NCI-H128 (cell line): ENCODE results near the gene HOXA6.

Source experiments
- DNase-seq: peaks from one replicate; lab custom pipeline; 2025; ENCODE audit not compliant: unreplicated experiment; lab: John Stamatoyannopoulos, UW

Gene HOXA6

DNA sequence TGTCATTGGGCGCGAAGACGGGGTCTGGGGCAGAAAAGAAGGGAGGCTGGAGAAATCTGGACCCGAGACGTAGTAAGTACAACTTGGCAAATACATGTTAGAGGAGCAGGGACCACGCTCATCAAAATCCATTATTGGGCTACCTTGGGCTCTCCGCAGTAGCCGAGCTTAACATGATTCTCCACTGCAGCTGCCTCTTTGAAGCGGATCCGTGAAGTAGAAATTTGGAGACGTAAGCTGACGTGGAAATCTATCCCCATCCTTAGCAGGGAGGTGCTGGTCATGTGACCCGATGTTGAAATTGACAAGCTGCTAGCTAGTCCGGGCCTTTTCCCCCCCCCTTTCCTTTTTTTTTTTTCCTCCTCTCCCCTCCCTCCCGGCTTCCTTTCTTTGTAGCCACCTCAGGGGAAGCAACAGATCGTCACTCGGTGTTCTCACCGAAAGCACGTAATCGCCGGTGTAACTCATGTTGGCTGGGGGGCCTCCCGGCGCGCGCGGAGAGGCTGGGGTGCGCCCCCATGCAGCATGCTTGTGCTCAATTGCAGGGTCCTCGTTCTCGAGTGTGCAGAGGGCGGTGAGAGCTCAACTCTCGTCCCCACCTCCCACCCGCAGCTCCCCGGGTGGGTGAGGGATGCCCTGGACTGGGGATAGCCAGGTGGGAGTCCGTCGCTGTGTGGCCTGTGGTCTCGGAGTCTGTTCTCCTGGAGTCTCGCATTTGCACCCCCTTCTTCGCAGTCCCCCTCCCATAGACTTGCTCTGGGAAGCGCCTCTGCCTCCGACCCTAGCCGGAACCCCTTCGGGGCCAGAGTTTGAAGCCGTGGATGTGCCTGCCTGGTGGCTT lies 37.7 kb upstream of the HOXA6 start, which contains the start of gene HOXA11:
HOXA11 (minus strand) TSS at position 220 of the 841 bp plus-strand sequence; CDS start at position 132, 88 bp downstream.
- no peak for DNase-seq

DNA sequence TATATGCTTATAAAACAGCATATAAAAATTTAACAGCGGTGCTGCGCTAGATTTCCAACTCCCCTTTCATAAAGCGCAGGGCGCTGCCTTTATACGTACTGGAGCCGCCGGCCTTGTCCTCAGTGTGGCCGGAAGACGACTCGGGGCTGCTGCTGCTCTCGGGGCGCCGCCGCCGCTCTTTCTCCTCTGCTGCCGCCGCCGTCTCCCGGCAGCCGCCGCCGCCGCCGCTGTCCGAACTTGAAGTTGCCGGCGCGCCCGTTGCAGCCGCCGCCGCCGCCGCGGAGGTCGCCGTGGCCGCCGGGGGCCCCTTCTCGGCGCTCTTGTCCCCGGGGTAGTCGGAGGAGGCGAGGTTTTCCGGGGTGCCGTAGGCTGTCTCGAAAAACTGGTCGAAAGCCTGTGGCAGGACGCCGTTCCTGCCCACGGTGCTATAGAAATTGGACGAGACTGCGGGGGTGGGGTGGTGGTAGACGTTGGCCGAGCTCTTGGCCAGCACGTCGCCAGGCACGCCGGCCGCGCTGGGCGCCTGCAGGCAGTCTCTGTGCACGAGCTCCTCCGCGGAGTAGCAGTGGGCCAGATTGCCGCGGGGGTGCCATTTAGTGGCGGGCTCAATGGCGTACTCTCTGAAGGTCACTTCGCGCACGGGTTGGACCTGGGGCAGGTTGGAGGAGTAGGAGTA lies 36.9 kb upstream of the HOXA6 start:
- DNase-seq = no peak

DNA sequence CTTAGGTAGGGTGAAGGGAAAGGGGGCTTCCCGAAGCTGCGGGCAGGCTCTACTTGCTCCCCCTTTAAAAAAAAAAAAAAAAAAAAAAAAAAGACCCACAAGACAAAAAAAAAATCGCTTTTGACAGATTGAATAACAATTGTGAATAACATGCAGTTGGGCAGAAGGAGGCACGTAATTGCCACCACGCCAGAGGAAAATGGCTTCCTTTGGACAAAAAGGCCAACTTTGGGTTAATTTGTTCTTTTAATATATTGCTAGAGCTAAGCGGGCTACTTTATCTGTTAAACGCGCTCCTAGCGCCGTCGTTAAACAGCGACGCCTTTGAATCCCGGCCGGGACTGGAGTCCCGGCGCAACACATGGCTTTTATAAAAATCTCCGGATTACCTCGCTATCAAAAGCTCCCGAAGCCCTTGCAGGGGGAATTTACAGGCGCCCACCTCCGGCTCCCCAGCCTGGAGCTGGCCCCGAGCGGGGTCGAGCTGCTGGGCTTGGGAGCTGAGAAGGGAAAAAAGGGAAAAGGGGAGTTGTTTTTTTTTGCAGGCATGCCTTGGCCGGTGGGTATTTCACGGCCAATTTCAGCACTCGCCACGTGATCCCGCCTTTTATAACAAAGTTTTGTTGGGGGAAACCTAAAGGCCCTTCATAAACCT lies 36.2 kb upstream of the HOXA6 start:
- no peak for DNase-seq

DNA sequence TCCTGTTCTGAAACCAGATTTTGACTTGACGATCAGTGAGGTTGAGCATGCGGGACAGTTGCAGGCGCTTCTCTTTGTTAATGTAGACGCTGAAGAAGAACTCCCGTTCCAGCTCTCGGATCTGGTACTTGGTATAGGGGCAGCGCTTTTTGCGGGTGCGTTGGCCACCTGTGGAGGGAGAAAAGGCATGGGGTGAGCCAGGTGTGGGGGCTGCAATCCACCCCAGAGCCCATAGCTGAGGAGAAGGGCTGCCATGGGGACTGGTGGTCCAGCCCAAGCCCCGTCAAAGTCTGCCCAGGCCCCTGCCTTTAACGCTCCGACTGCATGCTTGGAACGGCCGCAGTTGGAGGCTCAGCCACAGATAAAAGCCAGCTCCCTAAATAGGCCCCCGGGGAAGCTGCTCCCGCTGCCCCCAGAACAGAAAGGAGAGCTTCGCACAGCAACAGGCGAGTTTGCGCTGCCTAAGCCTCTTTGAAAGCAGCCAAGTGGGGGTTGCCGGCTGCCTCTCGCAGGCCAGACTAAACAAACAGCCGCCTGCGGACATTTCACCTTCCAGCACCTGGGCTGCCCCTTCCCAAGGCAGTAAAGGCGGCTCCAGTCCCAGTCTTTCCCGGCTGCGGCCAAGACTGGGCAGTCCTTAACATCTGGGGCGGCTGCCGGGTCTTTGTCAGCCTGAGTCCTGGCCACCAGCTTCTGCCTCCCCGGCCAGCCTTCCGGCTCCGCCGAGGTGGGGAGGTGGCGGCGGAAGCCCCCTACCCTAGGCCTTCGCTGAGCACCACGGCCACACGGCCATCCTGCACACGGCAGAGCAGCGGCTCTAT lies 35.5 kb upstream of the HOXA6 start:
- peak; percentile 36 for DNase-seq

DNA sequence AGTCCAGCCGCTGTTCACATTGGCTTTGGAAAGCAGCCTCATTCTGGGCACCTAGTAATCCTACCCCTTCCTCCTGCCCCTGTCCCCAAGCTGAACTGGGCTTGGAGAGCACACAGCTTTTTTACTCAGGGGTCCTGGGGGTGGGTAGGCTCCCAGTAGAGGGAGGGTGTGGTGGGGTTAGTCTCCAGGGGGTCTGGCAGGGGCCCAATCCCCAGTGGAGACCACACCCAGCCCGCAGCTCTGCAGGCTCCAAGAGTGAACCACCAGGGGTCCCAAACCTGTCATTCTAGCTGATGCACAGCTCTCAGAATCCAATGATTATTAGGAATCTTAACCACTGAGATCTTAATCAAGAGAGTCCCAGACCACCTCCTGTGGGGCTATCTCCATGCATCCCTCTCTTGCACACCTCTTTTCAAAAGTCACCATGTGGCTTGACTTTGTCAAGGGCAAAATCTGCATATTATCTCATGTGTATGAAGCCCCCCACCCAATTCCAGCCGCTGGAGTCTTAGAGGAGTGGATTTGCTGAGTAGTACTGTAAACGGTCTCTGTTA lies 34.8 kb upstream of the HOXA6 start:
- no peak for DNase-seq

DNA sequence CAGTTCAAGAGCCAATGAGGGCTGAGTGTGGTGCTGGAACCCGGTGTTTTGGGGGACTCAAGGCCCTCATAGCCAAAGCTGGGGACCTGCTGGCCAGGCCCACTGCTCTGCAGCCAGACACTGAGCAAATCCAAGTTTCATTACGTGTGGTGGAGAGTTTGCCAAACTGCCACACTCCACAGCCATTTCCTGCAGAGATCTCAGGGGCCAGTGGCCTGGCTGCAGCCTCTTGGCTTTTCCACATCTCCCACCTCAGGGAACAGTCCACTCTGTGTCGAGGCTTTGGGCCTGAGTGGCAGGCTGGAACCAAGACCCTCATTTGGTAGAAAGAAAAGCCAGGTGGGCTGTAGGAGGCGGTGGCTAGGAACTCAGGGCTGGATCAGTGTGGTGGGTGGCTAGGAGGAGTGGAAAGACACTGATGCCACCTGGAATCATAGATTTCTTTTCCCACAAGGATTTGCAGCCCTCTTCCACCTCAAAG lies 34.3 kb upstream of the HOXA6 start:
- DNase-seq = no peak

DNA sequence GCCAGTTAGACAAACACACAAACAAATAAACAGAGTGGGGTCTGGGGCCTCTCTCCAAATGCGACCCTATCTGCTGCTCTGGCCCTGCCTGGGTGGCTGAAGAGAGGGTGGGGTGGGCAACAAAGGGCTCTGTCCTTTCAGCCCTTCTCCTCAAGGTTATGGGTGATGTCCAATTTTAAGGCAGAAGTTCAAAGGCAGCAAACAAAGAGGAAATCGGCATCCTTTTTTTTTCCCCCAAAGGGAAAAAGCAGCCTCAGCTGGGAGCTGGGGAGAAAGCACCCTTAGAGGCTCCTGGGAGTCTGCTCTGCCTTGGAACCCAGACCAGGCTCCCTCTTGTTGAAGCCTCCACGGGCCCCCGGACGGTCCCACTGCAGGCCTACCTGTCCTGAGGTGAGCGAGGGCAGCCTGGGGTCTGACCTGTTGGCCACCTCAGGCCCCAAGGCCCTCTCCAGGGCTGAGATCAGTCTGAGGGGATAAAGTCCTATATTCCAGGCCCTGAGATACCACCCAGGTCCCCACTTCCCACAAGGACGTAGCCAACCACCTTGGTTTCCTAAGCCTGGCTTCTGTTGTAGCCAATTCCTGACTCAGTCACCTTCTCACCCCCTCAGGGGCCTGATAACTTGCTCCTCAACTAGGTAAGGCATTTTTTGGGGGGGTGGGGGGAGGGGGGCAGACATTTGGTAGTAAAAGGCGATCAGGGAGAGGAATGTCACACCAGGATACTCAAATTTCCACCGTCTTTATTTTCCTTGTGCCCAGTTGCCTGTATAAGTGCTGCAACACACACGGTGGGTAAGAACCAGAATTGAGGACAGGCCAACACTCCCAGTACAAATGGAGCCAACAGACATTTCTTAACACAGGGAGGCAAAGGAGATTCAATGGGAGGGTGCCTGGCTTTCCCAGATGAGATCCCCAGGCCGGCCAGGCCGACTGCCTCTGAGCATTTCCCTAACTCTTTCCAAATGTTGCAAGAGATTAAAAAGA lies 33.2 kb upstream of the HOXA6 start:
- no peak for DNase-seq

DNA sequence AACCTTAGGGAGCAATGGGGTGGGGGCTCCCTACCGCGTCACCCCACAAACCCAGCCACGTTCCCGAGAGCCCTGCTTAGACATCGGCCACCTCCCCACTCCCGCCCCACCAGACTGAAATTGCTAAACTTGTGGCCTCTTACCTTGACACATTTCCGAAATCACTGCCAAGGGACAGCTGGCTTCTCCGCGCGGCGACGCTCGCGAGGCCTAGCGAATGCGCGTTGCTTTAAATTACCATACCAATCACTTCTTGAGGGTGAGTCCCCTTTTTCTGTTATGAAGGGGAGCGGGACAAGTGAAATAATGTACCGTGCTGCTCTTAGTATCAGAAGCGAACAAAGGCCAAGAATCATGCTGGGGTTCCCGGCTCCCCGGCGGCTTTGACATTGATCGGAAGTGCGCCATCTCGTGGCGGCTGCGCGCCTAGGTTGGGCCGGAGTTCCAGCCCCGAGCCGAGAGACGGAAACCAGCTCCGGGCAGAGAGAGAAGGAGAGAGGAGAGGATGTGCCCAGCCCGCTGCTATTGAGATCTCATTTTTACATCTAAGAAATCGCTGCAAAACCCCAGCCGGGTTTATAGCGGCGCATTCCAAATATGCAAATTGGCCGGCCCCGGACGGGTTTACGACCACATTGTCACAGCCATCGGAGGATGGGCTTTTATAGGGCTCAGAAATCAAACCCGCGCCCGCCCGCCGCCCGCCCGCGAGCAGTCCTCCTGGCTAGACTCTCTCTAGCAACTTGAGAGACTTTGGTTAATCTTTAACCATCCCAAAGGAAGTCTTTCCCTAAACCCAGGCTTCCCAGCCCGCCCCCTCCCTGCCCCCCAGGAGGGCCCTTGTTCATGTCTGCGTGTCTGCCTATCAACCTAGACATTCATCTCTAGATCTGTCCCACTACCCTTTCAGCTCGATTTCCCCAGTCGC lies 32.2 kb upstream of the HOXA6 start:
- DNase-seq = no peak

DNA sequence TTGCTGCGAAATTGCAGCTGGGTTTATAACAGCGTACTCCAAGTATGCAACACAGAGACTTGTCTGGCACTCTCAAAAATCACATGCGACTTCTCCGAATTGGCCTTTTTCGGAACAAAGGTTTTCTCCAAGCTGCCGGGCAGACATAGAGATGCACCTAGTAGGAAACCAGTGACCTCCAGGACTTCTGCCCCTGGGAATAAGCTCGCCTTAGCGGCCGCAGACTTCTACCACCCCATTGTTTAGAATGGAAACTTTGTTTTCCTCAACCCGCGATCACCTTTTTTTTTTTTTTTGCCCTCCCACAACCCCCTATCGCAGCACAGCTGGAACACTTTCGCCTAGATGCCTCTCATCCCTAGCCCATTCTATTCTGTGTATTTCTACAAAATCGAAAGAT lies 31.5 kb upstream of the HOXA6 start:
- DNase-seq = no peak

DNA sequence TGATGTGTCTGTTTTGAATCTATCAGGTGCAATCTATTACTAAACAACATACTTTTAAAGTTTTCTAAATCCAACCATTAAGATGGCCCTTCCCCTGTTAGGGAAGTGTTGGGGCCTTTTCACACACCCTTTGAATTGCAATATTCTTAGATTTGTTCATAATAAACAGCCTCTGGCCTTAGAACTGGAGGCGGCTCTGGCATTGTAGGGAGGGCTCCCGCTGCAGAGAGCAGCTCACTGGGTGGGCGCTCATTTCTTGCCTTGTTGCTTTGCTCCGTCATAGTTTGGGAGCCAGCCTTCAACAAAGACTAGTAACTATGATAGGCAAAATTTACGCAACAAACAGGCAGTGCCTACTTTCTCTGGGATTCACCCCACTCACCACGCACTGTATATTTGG lies 30.8 kb upstream of the HOXA6 start:
- no peak for DNase-seq

DNA sequence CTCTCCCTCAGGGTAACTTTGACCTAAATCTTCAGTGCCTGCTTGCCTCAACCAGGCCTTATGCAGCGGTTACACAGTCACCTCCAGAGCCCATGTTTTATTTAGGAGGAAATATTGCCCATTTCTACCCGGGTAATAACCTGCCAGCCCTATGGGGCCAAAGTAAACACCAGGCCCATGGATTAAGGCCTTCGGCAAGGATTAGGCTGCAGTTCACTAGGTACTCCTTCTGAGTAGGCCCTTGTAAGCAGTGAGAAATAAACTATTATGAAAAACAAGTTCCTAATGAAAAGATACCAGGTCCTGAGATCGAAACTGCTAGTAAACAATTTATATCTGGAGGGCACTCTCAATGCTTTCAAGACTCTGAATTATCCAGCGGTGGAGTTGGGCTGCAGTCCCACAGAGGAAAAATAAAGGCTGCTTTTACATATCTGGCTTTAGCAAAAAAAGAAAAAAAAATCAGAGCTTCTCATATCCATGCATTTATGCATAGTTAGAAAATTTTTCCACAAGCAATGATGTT lies 30.3 kb upstream of the HOXA6 start:
- DNase-seq = no peak

DNA sequence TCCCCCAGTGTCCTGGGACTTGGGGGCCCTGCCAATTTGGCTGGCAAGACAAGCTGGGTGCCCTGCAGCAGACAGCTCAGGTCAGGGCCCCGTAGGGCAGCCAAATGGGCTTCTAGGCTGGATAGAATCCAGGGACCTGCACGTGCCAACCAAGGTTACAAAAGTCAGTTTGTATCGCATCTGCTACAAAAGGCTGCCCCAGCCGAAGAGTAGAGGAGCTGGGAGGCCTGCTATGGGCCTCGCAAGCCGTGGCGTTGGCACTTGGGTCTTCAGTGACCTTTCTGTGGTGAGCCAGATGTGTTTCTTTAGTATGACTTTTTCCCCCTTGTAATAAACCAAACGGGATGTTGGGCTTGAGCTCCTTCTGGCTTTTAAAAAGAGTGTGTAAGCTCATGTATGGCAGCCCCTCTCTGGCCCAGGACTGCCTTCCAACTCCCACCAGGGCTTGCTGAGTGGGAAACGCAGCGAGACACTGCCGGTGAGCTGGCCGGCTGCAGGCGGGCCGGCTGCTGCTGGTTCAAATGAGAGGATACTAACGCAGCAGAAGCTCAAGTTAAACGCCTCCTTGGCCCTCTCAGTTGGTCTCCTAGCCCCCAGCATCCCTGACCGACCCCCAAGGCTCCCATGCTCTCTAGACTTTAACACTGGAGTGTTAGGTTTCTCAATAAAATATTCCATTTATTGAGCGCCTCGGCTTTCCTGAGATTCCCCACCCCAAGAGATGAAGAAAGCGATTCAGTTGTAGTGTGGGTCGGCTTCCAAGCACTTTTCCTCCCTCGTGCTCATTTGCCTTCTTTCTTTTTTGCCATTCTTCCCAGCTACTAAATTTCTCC lies 29.6 kb upstream of the HOXA6 start:
- DNase-seq = no peak

DNA sequence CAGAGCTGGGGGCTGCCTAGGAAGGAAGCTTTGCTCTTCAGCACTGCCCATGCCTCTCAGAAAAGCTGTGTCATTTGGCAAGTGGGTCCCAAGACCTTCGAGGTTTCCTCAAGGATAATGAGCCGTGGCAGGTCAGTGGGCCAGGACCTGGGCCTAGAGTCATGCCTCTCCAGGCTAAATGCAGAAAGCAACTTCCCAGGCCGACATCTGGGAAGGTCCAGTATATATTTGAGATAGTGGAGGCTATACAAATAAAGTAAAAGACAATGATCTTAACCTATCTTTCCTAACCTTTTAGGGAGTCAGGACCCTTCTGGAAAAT lies 28.9 kb upstream of the HOXA6 start:
- no peak for DNase-seq

DNA sequence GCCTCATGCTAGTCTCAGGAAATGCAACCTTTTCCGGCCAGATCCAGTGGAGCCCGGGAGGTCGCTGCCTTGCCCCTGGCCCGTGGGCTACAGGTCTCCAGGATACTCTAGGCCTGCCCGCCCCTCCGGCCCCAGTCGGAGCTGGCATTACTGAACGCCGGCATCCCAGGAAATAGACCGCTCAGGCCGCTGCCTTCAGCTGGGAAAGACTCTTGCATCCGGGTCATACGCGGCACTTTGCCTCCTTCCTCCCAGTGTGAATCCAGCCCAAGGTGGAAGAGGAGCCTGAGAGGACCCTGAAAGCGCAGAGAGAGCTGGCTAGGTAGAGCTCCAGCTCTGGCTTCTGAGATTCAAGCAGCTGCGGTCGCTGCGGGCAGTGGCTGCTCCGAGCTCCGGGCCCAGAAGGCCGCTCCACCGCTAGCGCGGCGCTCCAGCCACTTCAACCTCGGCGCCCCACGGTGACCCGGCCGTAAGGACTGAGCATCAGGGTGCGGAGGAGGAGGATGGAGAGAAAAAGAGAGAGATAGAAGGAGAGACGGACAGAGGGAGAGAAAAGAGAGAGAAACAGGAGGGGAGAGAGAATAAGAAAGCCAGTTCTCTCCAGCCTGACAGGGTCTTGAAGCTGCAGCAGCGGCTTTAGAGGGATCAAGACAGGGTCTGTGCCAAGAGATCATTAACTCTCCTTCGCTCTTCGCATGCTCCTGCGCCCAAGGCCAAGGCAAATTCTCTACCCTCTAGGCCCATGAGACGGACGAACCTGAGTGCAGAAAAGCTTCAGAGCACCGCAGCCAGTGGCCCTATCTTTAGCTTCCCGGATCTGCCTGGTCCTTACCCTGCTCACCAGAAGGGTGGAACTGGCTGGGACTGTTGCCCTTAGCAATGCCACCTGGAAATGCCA lies 28.3 kb upstream of the HOXA6 start:
- no peak for DNase-seq

DNA sequence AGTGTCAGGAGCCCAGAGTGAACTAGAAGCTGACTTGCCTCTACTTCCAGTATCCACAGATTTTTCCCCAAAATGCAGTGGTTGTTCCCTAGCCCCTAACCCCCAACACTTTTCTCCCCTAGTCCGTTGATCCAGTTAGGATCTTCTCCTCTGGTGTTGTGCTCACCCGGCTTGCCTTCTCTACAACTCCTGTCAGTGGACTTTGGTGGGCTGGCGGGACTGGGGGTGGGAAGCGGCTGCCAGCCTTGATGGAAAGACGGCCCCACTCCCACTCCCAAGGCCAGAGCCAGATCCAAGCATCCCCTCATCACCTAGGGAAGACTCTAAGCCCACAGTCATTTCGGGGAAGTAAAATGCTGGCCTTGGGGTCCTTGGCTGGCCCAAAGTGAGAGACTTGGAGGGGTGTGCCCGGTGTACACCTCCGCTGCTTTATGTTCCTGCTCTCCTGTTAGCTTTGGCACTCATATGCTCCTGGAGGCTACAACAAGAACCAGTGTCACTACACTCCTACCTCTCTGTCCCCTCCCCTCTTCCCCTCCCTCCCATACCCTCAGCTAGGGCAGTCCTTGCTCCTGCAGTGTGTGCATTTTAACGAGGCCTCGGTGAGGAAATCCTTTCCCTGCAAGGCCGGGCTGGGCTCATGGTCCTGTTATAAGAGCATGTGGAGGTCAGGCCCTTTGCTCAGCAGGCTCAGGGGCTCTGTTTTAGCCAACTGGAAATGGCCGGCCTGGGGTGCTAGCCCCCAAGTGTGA lies 27.5 kb upstream of the HOXA6 start:
- no peak for DNase-seq
